Measurements from ENCODE around the gene CHSY1.
"Not testable (repeated sequence)": the region's sequence is repeated elsewhere in the genome, so short reads cannot be mapped to it uniquely, and the experiment has no call there.

Gene CHSY1

DNA sequence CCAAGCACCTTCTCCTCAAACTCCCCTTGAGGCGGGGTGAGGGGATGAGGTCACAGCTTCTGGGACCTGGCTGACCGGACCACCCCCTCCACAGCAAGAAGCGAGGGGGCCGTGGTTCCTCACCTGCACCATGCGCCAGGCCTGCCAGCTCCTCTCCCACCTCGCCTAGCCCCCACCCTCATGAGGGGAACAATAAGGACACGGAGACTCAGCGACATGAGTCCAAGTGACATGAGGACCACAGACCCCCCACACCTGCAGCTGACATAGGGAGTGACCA is 118.7 kb downstream of the CHSY1 start:
- no peak for DNase-seq

DNA sequence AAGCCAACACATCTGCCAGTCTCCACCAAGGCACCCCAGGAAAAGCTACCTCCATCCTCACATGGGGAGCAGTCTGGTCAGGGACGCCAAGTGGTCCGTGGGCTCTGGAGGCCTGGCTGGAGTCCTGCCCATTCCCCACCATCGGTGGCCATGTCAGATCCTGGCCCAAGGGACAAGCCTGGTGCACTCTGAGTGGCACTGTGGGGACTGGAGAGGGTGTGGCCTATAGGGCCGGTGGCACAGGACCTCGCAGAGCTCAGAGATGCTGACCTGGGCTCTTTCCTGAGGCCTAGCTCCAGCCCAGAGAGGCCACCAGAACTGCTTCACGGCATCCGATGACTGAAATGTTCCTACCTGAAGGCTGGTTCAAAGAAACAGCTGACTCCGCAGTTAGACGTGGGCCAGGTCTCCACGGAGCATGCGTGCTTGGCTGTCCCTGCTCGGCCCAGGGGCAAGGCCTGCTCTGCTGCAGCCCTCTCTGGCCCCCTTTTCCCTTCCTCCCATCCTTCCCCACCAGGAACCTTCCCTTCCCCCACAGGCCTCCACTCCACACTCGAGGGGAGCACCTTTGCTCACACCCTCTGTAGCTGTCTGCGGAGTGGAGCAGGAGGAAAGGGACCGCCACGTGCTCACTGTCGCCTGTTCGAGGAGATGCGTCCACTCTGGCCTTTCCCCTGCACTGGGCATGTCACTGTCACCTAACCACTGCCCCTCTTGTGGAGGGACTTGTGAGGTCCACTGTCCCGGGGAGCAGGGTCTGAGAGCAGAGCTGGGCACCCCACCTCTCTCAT is 119.3 kb downstream of the CHSY1 start:
- DNase-seq, result no peak

- DNase-seq, result no peak
These were observed 120.1 kb downstream of the CHSY1 start for GRCh38 chr15:101131489-101132389.

- DNase-seq, result no peak
These were observed 121.9 kb downstream of the CHSY1 start for GRCh38 chr15:101129851-101130380.

- DNase-seq, result peak; percentile 77
These were observed 123.4 kb downstream of the CHSY1 start for GRCh38 chr15:101128221-101129015.

DNA sequence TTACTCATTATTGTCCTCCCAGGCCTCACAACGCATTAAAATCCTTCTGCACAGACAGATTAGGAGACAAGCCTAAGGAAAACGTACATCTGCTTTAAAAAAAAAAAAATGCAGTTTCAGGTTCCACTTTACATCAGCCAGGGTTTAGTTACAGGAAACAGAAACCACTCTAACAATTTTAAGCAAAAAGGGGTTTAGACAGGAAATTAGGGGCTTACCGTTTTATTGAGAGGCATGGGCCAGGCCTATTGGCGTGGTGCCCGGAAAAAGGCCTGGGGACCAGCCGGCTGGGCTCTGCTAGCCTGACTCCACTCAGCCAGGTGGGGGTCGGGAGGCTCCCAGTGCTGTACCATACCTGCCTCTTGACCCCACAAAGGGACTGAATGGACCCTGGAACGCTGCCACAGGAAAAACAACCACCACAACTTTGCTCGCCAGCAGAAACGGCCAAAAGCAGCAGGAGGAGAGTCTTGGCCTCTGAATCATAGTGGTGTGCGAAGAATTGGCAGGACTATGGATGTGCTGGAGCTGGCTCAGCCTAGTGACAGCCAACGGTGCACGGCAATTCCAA is 124.3 kb downstream of the CHSY1 start:
- DNase-seq, result peak; percentile 45

DNA sequence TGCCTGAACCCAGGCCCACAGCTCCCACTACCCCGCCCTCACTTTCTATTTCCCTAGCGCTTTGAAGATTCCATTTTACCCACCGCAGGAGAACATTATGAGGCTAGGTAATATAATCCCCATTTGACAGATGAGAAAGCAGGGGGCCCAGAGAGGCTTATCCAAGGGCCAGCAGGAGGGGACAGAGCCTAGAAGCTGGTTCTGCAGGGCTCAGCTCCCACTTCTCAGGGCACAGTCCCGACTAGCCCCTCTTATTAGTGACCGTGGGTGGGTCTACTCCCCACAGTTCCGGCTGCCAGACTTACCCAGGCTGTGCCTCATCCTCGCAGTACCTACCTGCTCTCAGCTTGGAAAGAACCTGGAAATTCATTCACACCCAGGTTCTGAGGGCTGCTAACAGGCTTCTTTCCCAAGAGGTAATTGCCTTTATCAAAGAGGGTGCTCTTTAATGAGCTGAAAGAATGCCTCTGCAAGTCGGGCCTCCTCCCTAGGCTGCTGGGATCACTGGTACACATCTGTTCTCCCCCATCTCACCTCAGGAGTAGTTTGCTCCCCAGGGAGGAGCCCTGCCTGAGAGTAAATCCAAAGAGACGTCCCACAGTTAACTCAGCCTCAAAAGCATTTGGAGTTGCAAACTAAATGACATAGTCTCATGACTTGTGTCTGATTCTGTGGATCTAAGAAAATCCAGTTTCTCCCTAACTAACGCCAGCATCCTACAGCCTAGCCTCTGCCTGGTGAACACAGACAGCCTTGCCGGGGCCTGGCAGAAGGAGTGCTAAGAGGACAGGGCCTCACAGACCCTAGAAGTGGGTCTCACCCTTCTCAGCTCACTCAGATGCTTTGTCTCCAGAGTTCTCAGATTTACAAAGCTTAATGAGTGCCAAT is 125.0 kb downstream of the CHSY1 start:
- DNase-seq, result peak; percentile 50

DNA sequence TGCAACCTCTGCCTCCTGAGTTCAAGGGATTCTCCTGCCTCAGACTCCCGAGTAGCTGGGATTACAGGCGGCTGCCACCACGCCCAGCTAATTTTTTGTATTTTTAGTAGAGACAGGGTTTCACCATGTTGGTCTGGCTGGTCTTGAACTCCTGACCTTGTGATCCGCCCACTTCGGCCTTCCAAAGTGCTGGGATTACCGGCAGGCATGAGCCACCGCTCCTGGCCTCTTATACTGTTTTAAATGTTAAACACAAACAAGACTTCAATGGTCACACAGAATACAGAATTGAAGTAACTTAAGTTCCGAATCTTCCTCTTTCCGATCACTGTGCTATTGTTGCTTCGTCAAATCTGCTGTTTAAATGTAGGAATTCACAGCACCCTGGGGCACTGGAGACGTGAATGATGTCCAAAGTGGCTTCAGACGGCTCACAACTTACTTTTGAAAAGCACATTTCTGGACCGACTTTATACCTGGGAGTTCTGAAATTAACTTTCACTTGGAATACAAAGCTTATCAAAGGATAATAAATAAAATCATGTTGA is 125.9 kb downstream of the CHSY1 start:
- not testable (repeated sequence) for DNase-seq

All from islet precursor cell (in vitro differentiated cells).